GM18526 (cell line): ENCODE data around the gene SCIN.

Experiments
- POLR2A ChIP-seq: IDR thresholded peaks from 3 replicates; pipeline ENCODE4 v1.6.1; 2011; ENCODE audit not compliant: insufficient read length; ENCODE audit errors: extremely low read depth

The SCIN gene

DNA sequence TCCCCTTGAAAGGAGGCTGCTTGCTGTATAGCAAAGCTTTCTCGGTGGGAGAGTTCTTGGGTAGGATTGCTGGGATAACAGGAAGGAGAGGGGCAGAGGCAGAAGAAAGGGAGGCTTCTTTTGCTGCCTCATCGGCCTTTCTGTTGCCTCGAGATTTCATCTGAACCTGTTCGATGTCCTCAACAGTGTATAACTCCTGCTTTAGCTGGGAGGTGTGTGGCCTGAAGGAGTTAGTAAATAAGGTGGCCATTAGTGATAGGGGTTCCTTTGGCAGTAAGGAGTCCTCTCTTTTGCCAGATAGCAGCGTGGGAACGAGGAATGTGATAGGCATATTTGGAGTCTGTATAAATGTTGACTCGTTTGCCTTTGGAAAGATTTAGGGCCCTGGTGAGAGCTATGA, 20.0 kb downstream of the SCIN start:
- TF ChIP-seq POLR2A = no peak

- TF ChIP-seq POLR2A = no peak
These were observed 23.8 kb downstream of the SCIN start for GRCh38 chr7:12594122-12594897.

- no peak for TF ChIP-seq POLR2A
These were observed 24.6 kb downstream of the SCIN start for GRCh38 chr7:12595148-12595547.

DNA sequence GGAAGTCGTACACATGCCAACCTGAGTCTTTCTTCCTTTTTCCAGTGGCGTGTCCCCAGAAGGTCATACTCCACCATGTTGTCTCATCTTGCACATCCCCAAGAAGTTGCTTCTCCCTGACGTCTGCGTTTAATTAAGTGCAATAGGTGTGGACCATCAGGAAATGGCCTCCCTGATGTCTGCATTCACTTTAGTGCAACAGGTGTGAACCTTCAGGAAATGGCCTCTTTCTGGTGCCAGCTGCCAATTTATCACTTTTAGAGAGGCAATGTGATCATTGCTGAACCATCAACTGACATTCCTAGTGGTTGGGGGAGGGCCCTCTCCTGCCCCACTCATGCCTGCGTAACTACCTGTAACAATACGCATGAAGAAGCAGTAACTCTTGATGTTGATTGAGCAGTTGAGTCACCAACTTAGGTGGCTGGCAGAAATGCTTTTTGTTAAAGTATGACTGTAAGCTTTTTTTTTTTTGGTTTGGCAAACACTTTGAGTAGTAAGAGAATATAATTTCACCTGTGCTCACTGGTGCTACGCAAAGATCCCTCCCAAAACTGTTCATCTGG, 25.8 kb downstream of the SCIN start:
- no peak for TF ChIP-seq POLR2A

DNA sequence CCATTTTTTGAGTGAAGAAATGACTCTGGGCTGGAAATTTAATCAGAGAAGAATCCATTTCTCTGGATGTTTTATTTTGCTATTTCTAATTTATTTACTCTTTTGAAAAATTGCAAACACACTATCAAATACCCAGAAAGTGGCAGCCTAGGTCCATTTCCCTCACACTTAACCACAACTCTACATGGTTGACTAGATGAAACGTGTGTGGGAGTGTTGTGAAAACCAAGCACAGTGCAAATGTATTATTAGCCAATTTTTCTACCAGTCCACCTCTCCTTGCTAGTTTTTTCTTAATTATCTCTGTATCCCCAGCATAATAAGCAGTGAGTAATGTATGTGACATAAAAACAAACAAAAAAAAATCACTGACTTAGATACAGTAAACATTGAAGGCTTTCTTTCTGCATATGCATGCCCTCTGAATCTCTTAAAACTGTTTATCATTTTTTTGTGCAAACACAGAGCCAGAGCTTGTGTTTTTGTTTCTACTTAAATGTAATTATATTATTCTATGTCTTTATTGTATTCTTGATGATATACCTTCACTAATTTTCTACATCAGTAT, 30.9 kb downstream of the SCIN start:
- TF ChIP-seq POLR2A = no peak

DNA sequence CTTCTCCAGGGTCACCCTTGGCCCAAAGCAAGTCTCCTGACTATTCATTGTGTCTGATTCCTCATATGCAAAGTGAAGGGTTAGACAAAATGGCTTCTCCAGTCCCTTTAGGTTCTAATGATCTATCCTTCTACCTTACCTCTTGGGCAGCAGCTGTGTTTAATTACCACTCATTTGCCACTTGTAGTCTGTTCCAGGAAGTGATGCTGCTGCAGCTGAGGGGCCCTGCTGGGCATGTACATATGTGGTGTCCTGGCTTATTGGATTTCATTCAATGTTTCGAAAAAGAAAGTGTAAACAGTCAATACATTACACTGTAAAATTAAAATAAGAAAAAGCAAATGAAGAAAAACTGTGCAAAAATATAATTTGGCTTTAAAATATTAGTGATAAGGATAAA, 36.6 kb downstream of the SCIN start:
- no peak for TF ChIP-seq POLR2A

DNA sequence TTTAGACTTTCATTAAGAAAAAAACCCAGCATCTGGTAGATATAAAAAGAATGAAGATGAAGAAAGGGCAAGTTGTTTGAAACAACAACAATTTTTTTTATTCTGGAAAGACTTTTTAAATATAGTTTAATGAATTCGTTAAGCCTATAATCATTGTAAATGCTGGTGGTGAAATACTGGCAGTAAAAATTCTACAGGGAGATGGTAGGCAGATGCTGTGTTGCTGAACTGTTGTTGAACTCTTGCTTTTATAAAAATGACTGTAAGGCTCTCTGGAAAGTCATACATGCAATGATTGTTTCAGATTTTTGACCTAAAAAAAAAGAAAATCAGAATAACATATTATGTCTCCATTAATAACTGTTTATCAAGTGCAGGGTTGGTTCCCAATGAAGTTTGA, 39.0 kb downstream of the SCIN start:
- TF ChIP-seq POLR2A = no peak

GRCh38 chr7:12610899-12611298, 40.4 kb downstream of the SCIN start:
- no peak for TF ChIP-seq POLR2A

- no peak for TF ChIP-seq POLR2A
These were observed 42.1 kb downstream of the SCIN start for GRCh38 chr7:12612622-12613021.

DNA sequence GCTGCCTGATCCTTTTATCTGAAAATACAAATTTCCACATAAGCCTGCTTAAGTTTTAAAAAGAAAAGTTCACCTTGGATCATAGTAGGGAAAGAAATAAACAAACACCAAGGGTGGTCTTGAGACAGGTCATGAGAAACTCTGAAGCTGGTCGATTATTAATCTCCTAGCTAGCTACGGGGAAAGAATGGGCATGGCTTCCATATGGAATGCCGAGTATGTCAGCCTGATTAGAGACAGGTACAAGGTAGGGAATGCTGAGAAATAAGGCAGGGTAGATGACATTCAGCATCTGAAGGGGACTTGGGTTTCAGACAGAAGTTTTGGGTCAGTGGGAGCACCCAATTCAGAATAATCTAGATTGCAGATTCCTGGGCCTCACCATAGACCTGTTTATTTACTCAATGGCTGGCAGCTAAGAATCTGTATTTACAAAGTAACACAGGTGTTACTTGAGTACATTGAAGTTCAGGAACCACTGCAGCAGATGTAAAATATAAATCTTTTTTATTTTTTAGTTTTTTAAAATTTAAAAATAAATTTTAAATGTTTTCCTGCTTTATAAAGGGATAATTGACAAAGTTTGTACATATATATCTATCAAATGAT, 49.0 kb downstream of the SCIN start:
- TF ChIP-seq POLR2A = no peak

- no peak for TF ChIP-seq POLR2A
These were observed 49.9 kb downstream of the SCIN start for GRCh38 chr7:12620371-12620770.

- TF ChIP-seq POLR2A = no peak
These were observed 52.7 kb downstream of the SCIN start for GRCh38 chr7:12623223-12623622.

- no peak for TF ChIP-seq POLR2A
These were observed 53.5 kb downstream of the SCIN start for GRCh38 chr7:12623885-12624498.

DNA sequence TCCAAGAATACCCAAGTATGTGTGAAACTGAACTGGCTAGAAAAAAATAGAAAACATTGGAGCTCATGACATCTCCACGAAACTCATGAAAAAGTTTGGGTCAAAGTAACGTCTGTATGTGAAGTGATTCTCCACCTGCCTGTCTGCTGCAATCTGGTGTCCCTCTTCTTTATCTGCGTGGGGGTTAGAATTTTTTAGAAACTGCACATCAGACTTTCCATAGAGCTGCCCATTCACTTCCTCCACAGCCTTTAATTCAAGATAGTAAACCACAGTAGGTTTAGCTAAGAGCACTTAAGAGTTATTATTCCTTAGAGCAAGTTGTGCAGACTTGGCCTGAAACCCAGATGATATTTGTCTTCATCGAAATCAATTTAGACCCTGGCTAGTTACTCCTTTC, 55.3 kb downstream of the SCIN start:
- TF ChIP-seq POLR2A = no peak

DNA sequence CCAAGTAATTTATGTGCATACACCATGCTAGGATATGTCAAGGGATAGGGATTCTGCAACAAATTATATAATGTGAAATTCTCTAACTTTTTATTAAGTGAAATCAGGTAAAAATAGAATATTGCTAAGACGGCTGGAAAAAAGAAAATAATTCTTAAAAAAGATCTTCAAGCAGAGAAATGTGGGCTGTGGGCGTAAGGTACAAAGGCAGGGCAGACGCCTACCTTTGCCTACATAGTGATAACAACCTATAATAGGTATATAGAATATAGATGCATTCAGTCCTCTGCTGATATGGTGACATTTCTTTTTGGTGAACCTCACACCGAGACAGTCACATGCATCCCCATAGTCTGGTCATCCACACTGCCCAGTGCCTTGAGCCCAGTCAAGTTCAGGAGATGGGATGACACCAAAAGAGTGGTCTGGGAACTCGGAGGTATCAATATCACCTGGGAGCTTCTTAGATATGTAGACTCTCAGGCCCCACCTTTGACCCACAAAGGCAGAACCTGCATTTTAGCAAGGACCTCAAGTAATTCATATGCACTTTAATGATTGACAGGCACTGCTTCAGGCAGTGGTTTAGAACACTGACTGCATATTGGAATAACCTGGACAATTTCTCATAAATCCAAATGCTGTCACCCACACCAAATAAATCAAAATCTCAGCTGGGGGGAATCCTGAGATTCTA, 59.4 kb downstream of the SCIN start:
- TF ChIP-seq POLR2A = no peak

DNA sequence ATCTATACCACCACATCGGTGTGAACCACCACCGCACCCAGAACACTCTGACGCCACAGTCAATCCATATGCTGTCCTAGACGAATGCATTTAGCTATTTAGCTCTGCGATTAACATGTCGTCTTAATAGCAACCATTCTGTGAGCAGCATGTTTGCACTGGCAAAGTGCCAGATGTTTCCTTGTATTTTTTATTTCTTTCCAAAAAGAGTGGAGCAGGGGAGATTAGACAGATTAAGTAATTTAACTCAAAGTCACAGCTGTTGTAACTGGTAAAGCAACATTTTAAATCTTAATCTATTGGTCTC, 59.9 kb downstream of the SCIN start:
- TF ChIP-seq POLR2A = no peak

DNA sequence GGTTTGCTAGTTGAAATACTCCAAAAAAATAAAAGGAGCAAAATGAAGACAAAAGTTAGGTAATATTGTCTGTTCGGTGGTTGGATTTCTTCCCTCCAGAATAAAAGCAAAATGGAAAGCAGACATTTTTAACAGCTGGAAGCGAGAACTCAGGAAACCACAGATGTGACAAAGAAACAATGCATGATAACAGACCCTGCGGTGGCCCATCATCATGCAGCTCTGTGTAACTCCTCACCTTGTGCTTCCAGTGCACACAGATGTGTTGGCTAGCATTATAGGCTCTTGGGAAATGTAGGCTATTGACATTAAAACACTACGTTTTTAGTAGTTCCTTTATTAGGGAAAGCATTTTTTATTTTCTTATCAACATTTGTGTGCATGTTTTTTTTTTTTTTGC, 63.1 kb downstream of the SCIN start:
- no peak for TF ChIP-seq POLR2A
